MM.1S (cell line): ENCODE results near the gene MFSD11.

Source experiments
- CTCF ChIP-seq: fragments of 300-600 bp; sonication (generic); IDR thresholded peaks from 2 replicates; pipeline ENCODE4 v1.5.1; 2016; ENCODE audit warnings: antibody characterized with exemption, low read length, mixed read lengths
- EZH2 ChIP-seq: fragments of 300-600 bp; sonication (generic); optimal IDR thresholded peaks from 2 replicates; pipeline ENCODE3; 2017; ENCODE audit warnings: low read depth, mild to moderate bottlenecking, antibody characterized with exemption, low read length, mixed read lengths
- EZH2phosphoT487 ChIP-seq: fragments of 300-600 bp; sonication (generic); IDR thresholded peaks from 2 replicates; pipeline ENCODE4 v1.6.1; 2018; ENCODE audit warnings: antibody characterized with exemption, low read length

GRCh38 chr17:76820561-76820960 is 82.6 kb downstream of the MFSD11 start:
- TF ChIP-seq EZH2: no peak
- TF ChIP-seq CTCF: no peak
- no peak for TF ChIP-seq EZH2phosphoT487
